Heart right ventricle (tissue), 16 donors: ENCODE results near the gene ABCA3. TPM values are rescaled to one million over a fixed set of nuclear protein-coding genes. Genes with fewer than 3 reads are reported as not detected.
"Not testable (repeated sequence)": the region's sequence is repeated elsewhere in the genome, so short reads cannot be mapped to it uniquely, and the experiment has no call there.

Experiments used
- ATAC-seq, 8 donors: fragments of 200-7000 bp; cut with Tn5 transposase; one replicate each; pipeline ENCODE4 v1.9.1; 2020; ENCODE audit warnings: mild to moderate bottlenecking in 8 of 8, moderate library complexity in 8 of 8, moderate number of reproducible peaks in 1 of 8
- DNase-seq, 2 donors: peaks; one replicate each; pipeline ENCODE4 v3.0.0-alpha.2; 2020
- H3K27ac ChIP-seq, 10 donors: fragments of 200-600 bp; sonication (generic) in 2 of 10; one replicate each; pipeline versions ENCODE4 v1.5.0 to v1.8.0; 2020 to 2022; ENCODE audit warnings: mild to moderate bottlenecking in 3 of 10
- H3K27me3 ChIP-seq, 7 donors: fragments of 200-600 bp; one replicate each; pipeline ENCODE4 v1.8.0; 2021 to 2022; ENCODE audit warnings: mild to moderate bottlenecking in 2 of 7
- H3K36me3 ChIP-seq, 9 donors: fragments of 200-600 bp; sonication (generic) in 1 of 9; one replicate each; pipeline versions ENCODE4 v1.5.0 to v1.8.0; 2020 to 2022; ENCODE audit warnings: mild to moderate bottlenecking in 2 of 9
- H3K4me1 ChIP-seq, 9 donors: fragments of 200-600 bp; sonication (generic) in 1 of 9; one replicate each; pipeline versions ENCODE4 v1.5.0 to v1.8.0; 2020 to 2022; ENCODE audit warnings: mild to moderate bottlenecking in 4 of 9
- H3K4me3 ChIP-seq, 10 donors: fragments of 200-600 bp; sonication (generic) in 2 of 10; one replicate each; pipeline versions ENCODE4 v1.5.0 to v1.8.0; 2020 to 2022; ENCODE audit warnings: mild to moderate bottlenecking in 7 of 10, moderate library complexity in 2 of 10
- H3K9me3 ChIP-seq, 11 donors: fragments of 200-600 bp in 10 of 11; sonication (generic) in 2 of 11; one replicate each; pipeline versions ENCODE4 v1.5.0 to v1.8.0; 2013 to 2022; ENCODE audit warnings: mild to moderate bottlenecking in 2 of 11, control low read depth in 1 of 11, moderate library complexity in 1 of 11
- CTCF ChIP-seq, 9 donors: fragments of 200-600 bp; sonication (generic) in 2 of 9; IDR thresholded peaks; one replicate each; pipeline versions ENCODE4 v1.5.0 to v1.8.0; 2021 to 2022; ENCODE audit warnings: antibody characterized with exemption in 9 of 9, mild to moderate bottlenecking in 5 of 9, moderate library complexity in 1 of 9
- WGBS, 2 donors: extraction: QIAGEN DNeasy Blood & Tissue Kit; methylation state at CpG; one replicate each; pipeline ENCODE4 v1.1.7; 2013; ENCODE audit warnings: inconsistent platforms in 1 of 2; 5-methylcytosine and 5-hydroxymethylcytosine counted together
- intact Hi-C, 10 donors: fragments of 100-400 bp; cut with DNase I; formaldehyde crosslinking; loops; one replicate each; pipeline versions ENCODE4 v1.11.1 to v1.14.2; 2022
- polyA plus RNA-seq, 2 donors: library from polyadenylated mRNA; stranded (reverse); fragments of 200-250 nt; gene quantifications; one replicate each; pipeline ENCODE4 v1.2.3, GENCODE V29; 2013
- total RNA-seq, 10 donors: library from RNA; stranded (reverse); fragmentation: NEBNext Ultra II Directional in 3 of 10; extraction: Animal tissue kit (Norgen Biotek cat#: 25700) in 3 of 10; gene quantifications; one replicate each; pipeline versions ENCODE4 v1.2.1 to v1.2.4, GENCODE V29; 2021 to 2023
- donor health status: Arrhythmogenic right ventricular cardiomyopathy.
- donor health status: ischemic (EF 13 %, LVEDD 7.1; RV severe dilation, severe dysfunction).
- donor health status: healthy with polysubstance abuse.
- donor health status: DM: no; HTN: yes; CAD: no.
- donor health status: DM: no; HTN: no; CAD: no.
- donor health status: ischemic (EF 25% LVEDD 6.9; RV normal size, moderate dysfunction).
- donor health status: ischemic (EF 25% LVEDD 5.7; RV mildly dilated, moderate dysfunction).
- donor health status: healthy.
- donor health status: DM: yes; HTN: yes; CAD: no.
- donor health status: Ischemic cardiomyopathy.
- donor health status: ischemic (EF 35%, LVEDD 5.7; RV mildly dilated, moderate dysfunction).
- donor health status: nonischemic (EF 11% LVEDD 7.7; RV severe dilation, severe dysfunction).
- donor health status: DM: yes; HTN: yes; CAD: no.
- donor health status: PGD.
- donor health status: ischemic (EF 29% LVEDD 5.4; RV normal size, mild dysfunction).
- donor health status: nonischemic (EF 23%, LVEDD 6.1; RV moderate dilation, normal function).

ABCA3 gene
- total and polyA plus RNA-seq, 12 donors: 4.9 to 12.5 (median 9.2) TPM

- H3K9me3 ChIP-seq, ATAC-seq, H3K27ac ChIP-seq, H3K27me3 ChIP-seq, H3K4me3 ChIP-seq, DNase-seq, intact Hi-C loops: not testable (repeated sequence)
- Histone ChIP-seq H3K36me3 (peaks cover 11 to 82% (median 49%) of the 10 kb centered on the region in 9 donors), H3K4me1 (peaks cover 3 to 29% (median 22%) of the 10 kb centered on the region in 9 donors)
- 83% methylated on average over 14 of the region's 14 CpGs for WGBS, 2 donors
Measured at GRCh38 chr16:2263026-2263425, 77.5 kb downstream of the ABCA3 start.

DNA sequence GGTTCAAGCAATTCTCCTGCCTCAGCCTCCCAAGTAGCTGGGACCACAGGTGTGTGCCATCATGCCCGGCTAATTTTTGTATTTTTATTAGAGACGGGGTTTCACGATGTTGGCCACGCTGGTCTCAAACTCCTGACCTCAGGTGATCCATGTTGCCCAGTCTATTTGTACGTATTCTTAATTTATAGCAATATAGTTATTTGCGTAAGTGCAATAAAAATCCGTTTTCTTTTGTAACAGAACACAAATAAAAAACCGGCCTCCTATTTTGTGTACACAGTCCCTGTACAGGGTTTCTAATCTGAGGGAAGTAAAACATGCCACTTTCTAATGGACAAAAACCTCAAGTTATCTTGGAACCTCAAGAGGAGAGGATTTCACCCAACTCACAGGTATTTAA lies 80.3 kb downstream of the ABCA3 start:
- no peaks in the 10 kb centered on the region for H3K9me3 ChIP-seq
- peaks cover 0 to 9% (median 4%) of the 10 kb centered on the region in 9 donors for H3K4me1 ChIP-seq
- no peak overlapping the region for H3K4me3 ChIP-seq
- peaks cover 11 to 100% (median 77%) of the 10 kb centered on the region in 9 donors for H3K36me3 ChIP-seq
- WGBS, 2 donors: 96 to 97% methylated on average over 8 of the region's 8 CpGs
- ATAC-seq (no peak), DNase-seq (no peak)
- H3K27me3 ChIP-seq: no peaks in the 10 kb centered on the region
- TF ChIP-seq CTCF (IDR thresholded peaks at IDR 0.05): no peak
- intact Hi-C loops: no loop called here
- no peak overlapping the region for H3K27ac ChIP-seq

DNA sequence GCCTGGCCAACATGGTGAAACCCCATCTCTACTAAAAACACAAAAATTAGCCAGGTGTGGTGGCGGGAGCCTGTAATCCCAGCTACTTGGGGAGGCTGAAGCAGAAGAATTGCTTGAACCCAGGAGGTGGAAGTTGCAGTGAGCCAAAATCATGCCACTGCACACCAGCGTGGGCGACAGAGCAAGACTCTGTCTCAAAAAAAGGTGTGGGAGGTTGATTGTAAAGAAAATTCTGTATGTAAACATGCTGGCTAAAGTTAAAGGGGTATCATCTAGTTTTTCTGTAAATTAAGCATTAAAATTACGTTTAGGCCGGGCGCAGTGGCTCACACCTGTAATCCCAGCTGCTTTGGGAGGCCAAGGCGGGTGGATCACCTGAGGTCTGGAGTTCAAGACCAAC lies 82.0 kb downstream of the ABCA3 start:
- H3K4me1 ChIP-seq, H3K27me3 ChIP-seq, H3K4me3 ChIP-seq, H3K27ac ChIP-seq, ATAC-seq, DNase-seq, H3K9me3 ChIP-seq: not testable (repeated sequence)
- WGBS, 2 donors: 96 to 97% methylated on average over 7 of the region's 7 CpGs
- intact Hi-C loops: loop anchor here in 1 of 10 donors (10.0 kb wide), 1 partner anchor 234 kb away; the partner anchor contains the start of gene NHERF2
- H3K36me3 ChIP-seq: peaks cover 15 to 100% (median 87%) of the 10 kb centered on the region in 9 donors

DNA sequence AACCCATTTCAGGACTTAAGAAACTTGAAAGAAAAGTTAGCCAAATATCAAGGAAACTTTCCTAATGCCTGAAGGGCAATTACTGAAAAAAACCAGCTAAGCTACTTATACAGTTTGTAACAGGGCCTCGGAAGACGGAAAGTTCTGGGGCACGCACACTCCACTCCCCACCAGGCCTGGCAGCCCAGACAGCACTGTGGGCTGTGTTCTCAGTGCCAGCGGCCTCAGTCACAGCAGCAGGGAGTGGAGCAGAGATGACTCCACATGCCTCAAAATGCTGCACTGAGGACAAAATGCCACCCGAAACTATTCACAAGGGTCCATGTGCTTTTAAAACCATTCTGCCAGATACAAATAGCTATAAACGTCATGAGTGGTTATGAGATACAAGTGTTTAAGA lies 82.8 kb downstream of the ABCA3 start:
- WGBS, 2 donors: 91 to 92% methylated on average over 6 of the region's 6 CpGs
- no peak for TF ChIP-seq CTCF (IDR thresholded peaks at IDR 0.05)
- no peak overlapping the region for H3K4me3 ChIP-seq
- ATAC-seq (no peak), DNase-seq (no peak)
- H3K36me3 ChIP-seq: peaks cover 18 to 100% (median 87%) of the 10 kb centered on the region in 9 donors
- H3K4me1 ChIP-seq: no peaks in the 10 kb centered on the region
- no peaks in the 10 kb centered on the region for H3K27me3 ChIP-seq
- intact Hi-C loops: loop anchor here in 1 of 10 donors (10.0 kb wide), 1 partner anchor 233 kb away; the partner anchor contains the start of gene NHERF2
- no peaks in the 10 kb centered on the region for H3K9me3 ChIP-seq
- H3K27ac ChIP-seq: no peak overlapping the region

DNA sequence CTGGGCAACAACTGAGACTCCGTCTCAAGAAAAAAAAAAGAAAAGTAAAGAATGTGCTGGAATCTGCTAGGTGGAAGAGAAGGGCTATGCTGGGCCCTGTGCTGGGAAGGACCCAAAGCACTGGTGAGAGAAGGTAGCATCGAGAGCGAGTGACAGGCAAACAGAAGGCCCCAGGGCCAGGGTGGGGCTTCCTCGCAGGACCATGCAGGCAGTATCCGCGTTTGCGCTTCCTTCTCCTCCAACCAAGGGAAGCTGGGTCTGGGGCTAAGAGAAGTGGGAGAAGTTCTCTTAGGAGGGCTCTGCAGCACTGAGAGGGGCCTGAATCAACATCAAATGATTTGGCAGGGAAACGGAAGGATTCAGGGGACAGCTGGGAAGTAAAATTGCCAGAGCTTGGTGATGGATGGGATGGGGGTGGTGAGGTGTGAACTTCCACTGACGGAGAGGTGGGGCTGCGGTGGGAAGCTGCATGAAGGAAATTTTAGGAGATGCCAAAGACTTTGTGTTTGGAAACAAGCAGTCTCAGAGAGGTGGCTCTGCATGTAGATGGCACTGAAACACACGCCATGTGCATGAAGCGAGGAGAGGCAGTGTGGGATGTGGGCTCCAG lies 83.9 kb downstream of the ABCA3 start:
- intact Hi-C loops: loop anchor here in 1 of 10 donors (10.0 kb wide), 1 partner anchor 232 kb away; the partner anchor contains the start of gene NHERF2
- H3K4me3 ChIP-seq: no peak overlapping the region
- H3K36me3 ChIP-seq: peaks cover 9 to 98% (median 76%) of the 10 kb centered on the region in 9 donors
- no peaks in the 10 kb centered on the region for H3K27me3 ChIP-seq
- no peak overlapping the region for H3K27ac ChIP-seq
- TF ChIP-seq CTCF (IDR thresholded peaks at IDR 0.05): no peak
- H3K4me1 ChIP-seq: peaks cover 4 to 11% (median 7%) of the 10 kb centered on the region in 9 donors
- H3K9me3 ChIP-seq: no peaks in the 10 kb centered on the region
- ATAC-seq (no peak), DNase-seq (no peak)
- 86 to 89% methylated on average over 12 of the region's 12 CpGs for WGBS, 2 donors
